ENCODE results near the gene REEP1. TPM values are rescaled to one million over a fixed set of nuclear protein-coding genes. Genes with fewer than 3 reads are reported as not detected.

Gene REEP1
- total and polyA plus RNA-seq, 2 of the 8 experiments (the other 6 are each of a cell fraction or from before 2014, with no cell fraction given), result 0.74 to 1.5 TPM

- no peak for TF ChIP-seq CHD7 (IDR thresholded peaks at IDR 0.05; ENCODE audit: insufficient replicate concordance, low read length)
- TF ChIP-seq KDM5A (IDR thresholded peaks at IDR 0.05; ENCODE audit: low read length), result no peak
- TF ChIP-seq YY1 (IDR thresholded peaks at IDR 0.05; ENCODE audit: low read depth, low read length), result no peak
- no peak for TF ChIP-seq EGR1 (IDR thresholded peaks at IDR 0.05; ENCODE audit: borderline replicate concordance, low read depth, low read length)
- no peak for TF ChIP-seq RXRA (IDR thresholded peaks at IDR 0.05; ENCODE audit: insufficient read depth, low read depth, low read length)
- no peak for TF ChIP-seq HDAC2 (IDR thresholded peaks at IDR 0.05; ENCODE audit: borderline replicate concordance in 1 of 2, low read depth in 2 of 2, low read length in 2 of 2)
- no peak for TF ChIP-seq SRF (IDR thresholded peaks at IDR 0.05; ENCODE audit: low read depth, low read length)
- TF ChIP-seq HDAC6 (IDR thresholded peaks at IDR 0.05; ENCODE audit: low read depth, low read length), result no peak
- TF ChIP-seq, protein P1, sequence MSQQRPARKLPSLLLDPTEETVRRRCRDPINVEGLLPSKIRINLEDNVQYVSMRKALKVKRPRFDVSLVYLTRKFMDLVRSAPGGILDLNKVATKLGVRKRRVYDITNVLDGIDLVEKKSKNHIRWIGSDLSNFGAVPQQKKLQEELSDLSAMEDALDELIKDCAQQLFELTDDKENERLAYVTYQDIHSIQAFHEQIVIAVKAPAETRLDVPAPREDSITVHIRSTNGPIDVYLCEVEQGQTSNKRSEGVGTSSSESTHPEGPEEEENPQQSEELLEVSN (IDR thresholded peaks at IDR 0.05), result no peak
These were observed 105.6 kb downstream of the REEP1 start (continued) for GRCh38 chr2:86231680-86232372.

Data from H1 (cell line).